Amniotic epithelial cell (primary cell): Measurements from ENCODE around the gene OGDHL.
"Not testable (repeated sequence)": the region's sequence is repeated elsewhere in the genome, so short reads cannot be mapped to it uniquely, and the experiment has no call there.

Source experiments
- DNase-seq: peaks from one replicate; pipeline ENCODE4 v3.0.0-alpha.2; 2010; ENCODE audit warnings: low read depth

OGDHL gene

GRCh38 chr10:49756031-49756430 is 6.1 kb downstream of the OGDHL start:
- DNase-seq: no peak

GRCh38 chr10:49754951-49755350 is 7.2 kb downstream of the OGDHL start:
- not testable (repeated sequence) for DNase-seq

- no peak for DNase-seq
These were observed 9.5 kb downstream of the OGDHL start for GRCh38 chr10:49752584-49752983.

GRCh38 chr10:49751636-49752510 is 10.2 kb downstream of the OGDHL start:
- no peak for DNase-seq

- no peak for DNase-seq
These were observed 10.9 kb downstream of the OGDHL start for GRCh38 chr10:49751216-49751615.

GRCh38 chr10:49750546-49750945 is 11.6 kb downstream of the OGDHL start:
- no peak for DNase-seq

- DNase-seq: no peak
These were observed 12.3 kb downstream of the OGDHL start for GRCh38 chr10:49749556-49750491.

GRCh38 chr10:49749144-49749543 is 13.0 kb downstream of the OGDHL start:
- DNase-seq: no peak

- DNase-seq: no peak
These were observed 14.1 kb downstream of the OGDHL start for GRCh38 chr10:49748006-49748405.

- DNase-seq: no peak
These were observed 14.8 kb downstream of the OGDHL start for GRCh38 chr10:49747303-49747646.

GRCh38 chr10:49746626-49747302 is 15.4 kb downstream of the OGDHL start:
- DNase-seq: no peak

- DNase-seq: no peak
These were observed 16.4 kb downstream of the OGDHL start for GRCh38 chr10:49745756-49746155.

- no peak for DNase-seq
These were observed 17.1 kb downstream of the OGDHL start for GRCh38 chr10:49744924-49745605.

GRCh38 chr10:49744091-49744685 is 17.9 kb downstream of the OGDHL start:
- DNase-seq: no peak

- DNase-seq: no peak
These were observed 18.6 kb downstream of the OGDHL start for GRCh38 chr10:49743464-49744075.

GRCh38 chr10:49742683-49743463 is 19.2 kb downstream of the OGDHL start:
- DNase-seq: no peak

GRCh38 chr10:49741108-49741995 is 20.8 kb downstream of the OGDHL start:
- DNase-seq: peak; percentile 5

- DNase-seq: no peak
These were observed 21.6 kb downstream of the OGDHL start for GRCh38 chr10:49740346-49741107.
